ENCODE measurements around the gene SH3RF3.

The SH3RF3 gene

GRCh38 chr2:109265953-109266352 is 136.9 kb downstream of the SH3RF3 start:
- Histone ChIP-seq H3K4me2 (ENCODE audit: low read length) (no peak overlapping the region), H3K18ac (ENCODE audit: low read length) (no peak overlapping the region), H3K4ac (ENCODE audit: low read depth, low read length) (no peak overlapping the region), H2AK5ac (ENCODE audit: low read length) (no peak overlapping the region), H3K79me2 (ENCODE audit: control insufficient read depth, insufficient read depth, low read length, poor library complexity) (no peaks in the 10 kb centered on the region), H3K9ac (ENCODE audit: low read length) (no peak overlapping the region), H3K4me3 (ENCODE audit: low read depth, low read length) (peak overlapping the region; percentile 47), H4K91ac (ENCODE audit: low read depth, low read length) (no peak overlapping the region), H3K9me3 (ENCODE audit: insufficient read depth, low read depth, low read length) (peaks cover 3% of the 10 kb centered on the region), H2BK5ac (ENCODE audit: low read depth, low read length, poor library complexity) (no peak overlapping the region), H4K12ac (ENCODE audit: low read depth, low read length) (no peak overlapping the region), H3K79me1 (ENCODE audit: low read length) (peaks cover 2% of the 10 kb centered on the region), H3K4me1 (ENCODE audit: control insufficient read depth in 1 of 2, insufficient read depth in 2 of 2, low read length in 2 of 2) (peaks cover 0 to 8% of the 10 kb centered on the region in 2 experiments), H3K23ac (ENCODE audit: low read length) (peak overlapping the region; percentile 63), H2BK120ac (ENCODE audit: insufficient read depth, low read length, poor library complexity) (no peak overlapping the region), H3K27ac (ENCODE audit: low read depth, low read length) (no peak overlapping the region), H4K8ac (ENCODE audit: low read depth, low read length) (no peak overlapping the region), H2BK12ac (ENCODE audit: low read length) (no peak overlapping the region), H3K27me3 (ENCODE audit: insufficient read depth, low read length) (no peaks in the 10 kb centered on the region), H3K14ac (ENCODE audit: low read length) (no peak overlapping the region), H3K36me3 (ENCODE audit: control insufficient read depth in 1 of 2, insufficient read depth in 2 of 2, low read length in 2 of 2) (no peaks in the 10 kb centered on the region), H2AFZ (ENCODE audit: insufficient read depth, low read length, poor library complexity) (no peak overlapping the region)
- no peak for DNase-seq
- no CpG with 5 or more reads among the region's 5 CpGs for WGBS (ENCODE audit: extremely low coverage, insufficient coverage, insufficient read length)

- Histone ChIP-seq H3K4me3 (ENCODE audit: low read depth, low read length) (no peak overlapping the region), H2BK120ac (ENCODE audit: insufficient read depth, low read length, poor library complexity) (no peak overlapping the region), H3K4me1 (ENCODE audit: control insufficient read depth in 1 of 2, insufficient read depth in 2 of 2, low read length in 2 of 2) (peaks cover 0 to 8% of the 10 kb centered on the region in 2 experiments), H4K12ac (ENCODE audit: low read depth, low read length) (no peak overlapping the region), H2BK5ac (ENCODE audit: low read depth, low read length, poor library complexity) (no peak overlapping the region), H3K18ac (ENCODE audit: low read length) (no peak overlapping the region), H4K91ac (ENCODE audit: low read depth, low read length) (no peak overlapping the region), H2BK12ac (ENCODE audit: low read length) (no peak overlapping the region), H2AFZ (ENCODE audit: insufficient read depth, low read length, poor library complexity) (no peak overlapping the region), H3K27ac (ENCODE audit: low read depth, low read length) (no peak overlapping the region), H3K27me3 (ENCODE audit: insufficient read depth, low read length) (no peaks in the 10 kb centered on the region), H3K79me2 (ENCODE audit: control insufficient read depth, insufficient read depth, low read length, poor library complexity) (no peaks in the 10 kb centered on the region), H3K23ac (ENCODE audit: low read length) (no peak overlapping the region), H3K9me3 (ENCODE audit: insufficient read depth, low read depth, low read length) (peaks cover 3% of the 10 kb centered on the region), H4K8ac (ENCODE audit: low read depth, low read length) (no peak overlapping the region), H3K4ac (ENCODE audit: low read depth, low read length) (no peak overlapping the region), H3K4me2 (ENCODE audit: low read length) (no peak overlapping the region), H3K79me1 (ENCODE audit: low read length) (peaks cover 2% of the 10 kb centered on the region), H2AK5ac (ENCODE audit: low read length) (no peak overlapping the region), H3K36me3 (ENCODE audit: control insufficient read depth in 1 of 2, insufficient read depth in 2 of 2, low read length in 2 of 2) (no peaks in the 10 kb centered on the region), H3K14ac (ENCODE audit: low read length) (no peak overlapping the region), H3K9ac (ENCODE audit: low read length) (no peak overlapping the region)
- no CpG with 5 or more reads among the region's 9 CpGs for WGBS (ENCODE audit: extremely low coverage, insufficient coverage, insufficient read length)
- no peak for DNase-seq
These were observed 137.5 kb downstream of the SH3RF3 start for GRCh38 chr2:109266496-109266895.

- Histone ChIP-seq H3K36me3 (ENCODE audit: control insufficient read depth in 1 of 2, insufficient read depth in 2 of 2, low read length in 2 of 2) (no peaks in the 10 kb centered on the region), H4K91ac (ENCODE audit: low read depth, low read length) (no peak overlapping the region), H4K12ac (ENCODE audit: low read depth, low read length) (no peak overlapping the region), H4K8ac (ENCODE audit: low read depth, low read length) (no peak overlapping the region), H3K4ac (ENCODE audit: low read depth, low read length) (no peak overlapping the region), H3K14ac (ENCODE audit: low read length) (no peak overlapping the region), H3K27ac (ENCODE audit: low read depth, low read length) (no peak overlapping the region), H2BK5ac (ENCODE audit: low read depth, low read length, poor library complexity) (no peak overlapping the region), H2AFZ (ENCODE audit: insufficient read depth, low read length, poor library complexity) (no peak overlapping the region), H3K79me2 (ENCODE audit: control insufficient read depth, insufficient read depth, low read length, poor library complexity) (no peaks in the 10 kb centered on the region), H2AK5ac (ENCODE audit: low read length) (no peak overlapping the region), H3K9ac (ENCODE audit: low read length) (no peak overlapping the region), H3K4me1 (ENCODE audit: control insufficient read depth in 1 of 2, insufficient read depth in 2 of 2, low read length in 2 of 2) (peaks cover 0 to 8% of the 10 kb centered on the region in 2 experiments), H3K23ac (ENCODE audit: low read length) (no peak overlapping the region), H3K18ac (ENCODE audit: low read length) (no peak overlapping the region), H3K9me3 (ENCODE audit: insufficient read depth, low read depth, low read length) (peaks cover 3% of the 10 kb centered on the region), H3K79me1 (ENCODE audit: low read length) (peaks cover 2% of the 10 kb centered on the region), H3K4me2 (ENCODE audit: low read length) (no peak overlapping the region), H2BK120ac (ENCODE audit: insufficient read depth, low read length, poor library complexity) (no peak overlapping the region), H3K4me3 (ENCODE audit: low read depth, low read length) (no peak overlapping the region), H3K27me3 (ENCODE audit: insufficient read depth, low read length) (no peaks in the 10 kb centered on the region), H2BK12ac (ENCODE audit: low read length) (no peak overlapping the region)
- WGBS (ENCODE audit: extremely low coverage, insufficient coverage, insufficient read length) = no CpG with 5 or more reads among the region's 16 CpGs
- DNase-seq = peak in 1 of 2 donors; percentile 73
These were observed 138.2 kb downstream of the SH3RF3 start for GRCh38 chr2:109266998-109267854.

GRCh38 chr2:109268916-109269315 is 139.9 kb downstream of the SH3RF3 start:
- H3K18ac ChIP-seq (ENCODE audit: low read length) = no peak overlapping the region
- H4K12ac ChIP-seq (ENCODE audit: low read depth, low read length) = no peak overlapping the region
- H4K8ac ChIP-seq (ENCODE audit: low read depth, low read length) = no peak overlapping the region
- no peak overlapping the region for H2AFZ ChIP-seq (ENCODE audit: insufficient read depth, low read length, poor library complexity)
- peaks cover 2% of the 10 kb centered on the region for H3K79me1 ChIP-seq (ENCODE audit: low read length)
- no CpG with 5 or more reads among the region's 7 CpGs for WGBS (ENCODE audit: extremely low coverage, insufficient coverage, insufficient read length)
- H2BK5ac ChIP-seq (ENCODE audit: low read depth, low read length, poor library complexity) = no peak overlapping the region
- no peak overlapping the region for H2BK120ac ChIP-seq (ENCODE audit: insufficient read depth, low read length, poor library complexity)
- no peak overlapping the region for H3K14ac ChIP-seq (ENCODE audit: low read length)
- H4K91ac ChIP-seq (ENCODE audit: low read depth, low read length) = no peak overlapping the region
- H3K4me2 ChIP-seq (ENCODE audit: low read length) = no peak overlapping the region
- no peak overlapping the region for H3K9ac ChIP-seq (ENCODE audit: low read length)
- no peak overlapping the region for H3K4ac ChIP-seq (ENCODE audit: low read depth, low read length)
- no peak overlapping the region for H3K23ac ChIP-seq (ENCODE audit: low read length)
- H3K4me1 ChIP-seq (ENCODE audit: control insufficient read depth in 1 of 2, insufficient read depth in 2 of 2, low read length in 2 of 2) = peaks cover 0 to 8% of the 10 kb centered on the region in 2 experiments
- H3K79me2 ChIP-seq (ENCODE audit: control insufficient read depth, insufficient read depth, low read length, poor library complexity) = no peaks in the 10 kb centered on the region
- H2BK12ac ChIP-seq (ENCODE audit: low read length) = no peak overlapping the region
- no peak for DNase-seq
- peaks cover 5% of the 10 kb centered on the region for H3K9me3 ChIP-seq (ENCODE audit: insufficient read depth, low read depth, low read length)
- H3K4me3 ChIP-seq (ENCODE audit: low read depth, low read length) = no peak overlapping the region
- H3K36me3 ChIP-seq (ENCODE audit: control insufficient read depth in 1 of 2, insufficient read depth in 2 of 2, low read length in 2 of 2) = no peaks in the 10 kb centered on the region
- H3K27me3 ChIP-seq (ENCODE audit: insufficient read depth, low read length) = no peaks in the 10 kb centered on the region
- H3K27ac ChIP-seq (ENCODE audit: low read depth, low read length) = no peak overlapping the region
- H2AK5ac ChIP-seq (ENCODE audit: low read length) = no peak overlapping the region

Measured in trophoblast cell (in vitro differentiated cells and primary cell).